Fibroblast of lung (primary cell): ENCODE data around the gene C9orf153. TPM values are rescaled to one million over a fixed set of nuclear protein-coding genes. Genes with fewer than 3 reads are reported as not detected.
A peak's percentile ranks its signal among the peaks of the same experiment; 100 is the strongest.

Experiments
- DNase-seq, 2 donors: peaks; one replicate each; pipeline versions ENCODE4 v3.0.0 to v3.0.0-alpha.2; 2010; ENCODE audit warnings: low read depth in 2 of 2
- H2AFZ ChIP-seq: 2 replicates; pipeline ENCODE4 v1.5.1; 2012; ENCODE audit warnings: low read length, control low read depth, inconsistent platforms
- H3K27ac ChIP-seq: 2 replicates; pipeline ENCODE4 v1.5.1; 2011; ENCODE audit warnings: low read length, control low read depth; ENCODE audit not compliant: insufficient read depth
- H3K27me3 ChIP-seq: 2 replicates; pipeline ENCODE4 v1.5.1; 2011; ENCODE audit warnings: mild to moderate bottlenecking, low read length; ENCODE audit not compliant: control insufficient read depth, insufficient read depth
- H3K36me3 ChIP-seq: 2 replicates; pipeline ENCODE4 v1.5.1; 2011; ENCODE audit warnings: low read length; ENCODE audit not compliant: control insufficient read depth, insufficient read depth
- H3K4me1 ChIP-seq: 2 replicates; pipeline ENCODE4 v1.5.1; 2011; ENCODE audit warnings: low read length; ENCODE audit not compliant: control insufficient read depth, insufficient read depth; ENCODE audit errors: extremely low read depth
- H3K4me2 ChIP-seq: 2 replicates; pipeline ENCODE4 v1.5.1; 2011; ENCODE audit warnings: low read length, control low read depth; ENCODE audit not compliant: insufficient read depth; ENCODE audit errors: extremely low read depth
- H3K4me3 ChIP-seq, 4 experiments: fragments of 200-600 bp in 1 of 4; sonication (generic) in 1 of 4; replicated peaks in 1 of 4; 2 replicates each; pipeline ENCODE4 v1.5.1; 2011 to 2016; ENCODE audit warnings: low read length in 4 of 4, low read depth in 3 of 4, mild to moderate bottlenecking in 3 of 4, control low read depth in 2 of 4, inconsistent platforms in 1 of 4, mixed read lengths in 1 of 4; ENCODE audit not compliant: insufficient read depth in 1 of 4; ENCODE audit errors: control extremely low read depth in 1 of 4
- H3K79me2 ChIP-seq: 2 replicates; pipeline ENCODE4 v1.5.1; 2012; ENCODE audit warnings: mild to moderate bottlenecking, low read length, inconsistent platforms; ENCODE audit not compliant: control insufficient read depth, insufficient read depth
- H3K9ac ChIP-seq: 2 replicates; pipeline ENCODE4 v1.5.1; 2011; ENCODE audit warnings: mild to moderate bottlenecking, low read length, control low read depth; ENCODE audit not compliant: insufficient read depth
- H3K9me3 ChIP-seq: 2 replicates; pipeline ENCODE4 v1.5.1; 2012; ENCODE audit warnings: low read depth, low read length; ENCODE audit not compliant: control insufficient read depth, insufficient read depth
- H4K20me1 ChIP-seq: 2 replicates; pipeline ENCODE4 v1.5.1; 2011; ENCODE audit warnings: low read length; ENCODE audit not compliant: control insufficient read depth, insufficient read depth; ENCODE audit errors: extremely low read depth
- EZH2 ChIP-seq: IDR thresholded peaks from 2 replicates; pipeline ENCODE4 v1.5.1; 2012; ENCODE audit warnings: low read length, control low read depth, mild to moderate bottlenecking; ENCODE audit errors: missing control alignments
- polyA plus RNA-seq, 2 donors: library from polyadenylated mRNA; depleted of rRNA in 1 of 2; stranded (reverse) in 1 of 2; unstranded in 1 of 2; fragments of >200 nt; gene quantifications; 2 replicates each; pipeline ENCODE4 v1.2.1, GENCODE V29; 2011 to 2012; ENCODE audit warnings: missing spikeins in 1 of 2
- total RNA-seq: library from RNA; depleted of rRNA; stranded (reverse); fragments of >200 nt; gene quantifications from 2 replicates; pipeline ENCODE4 v1.2.1, GENCODE V29; 2014
- TF ChIP-seq, protein P1 (sequence below), 2 donors: IDR thresholded peaks in 1 of 2; conservative IDR thresholded peaks in 1 of 2; 1 replicate in 1 of 2; 2 replicates in 1 of 2; pipeline ENCODE4 v1.5.1; 2011 to 2012; ENCODE audit warnings: low read length in 2 of 2, control low read depth in 1 of 2, inconsistent platforms in 1 of 2, low read depth in 1 of 2, mild to moderate bottlenecking in 1 of 2

C9orf153 gene
- total and polyA plus RNA-seq, 2 donors (not counting 1 experiment from before 2014, with no cell fraction given), result 0.17 TPM

GRCh38 chr9:86177995-86178394 lies 81.5 kb downstream of the C9orf153 start:
- Histone ChIP-seq H3K9me3 (no peaks in the 10 kb centered on the region), H3K36me3 (no peaks in the 10 kb centered on the region), H3K9ac (no peak overlapping the region), H2AFZ (no peak overlapping the region), H3K4me3 (no peak overlapping the region), H4K20me1 (no peaks in the 10 kb centered on the region), H3K4me2 (no peak overlapping the region), H3K27ac (no peak overlapping the region), H3K4me1 (no peaks in the 10 kb centered on the region), H3K79me2 (no peaks in the 10 kb centered on the region), H3K27me3 (no peaks in the 10 kb centered on the region)
- no peak for DNase-seq
- TF ChIP-seq, protein P1, sequence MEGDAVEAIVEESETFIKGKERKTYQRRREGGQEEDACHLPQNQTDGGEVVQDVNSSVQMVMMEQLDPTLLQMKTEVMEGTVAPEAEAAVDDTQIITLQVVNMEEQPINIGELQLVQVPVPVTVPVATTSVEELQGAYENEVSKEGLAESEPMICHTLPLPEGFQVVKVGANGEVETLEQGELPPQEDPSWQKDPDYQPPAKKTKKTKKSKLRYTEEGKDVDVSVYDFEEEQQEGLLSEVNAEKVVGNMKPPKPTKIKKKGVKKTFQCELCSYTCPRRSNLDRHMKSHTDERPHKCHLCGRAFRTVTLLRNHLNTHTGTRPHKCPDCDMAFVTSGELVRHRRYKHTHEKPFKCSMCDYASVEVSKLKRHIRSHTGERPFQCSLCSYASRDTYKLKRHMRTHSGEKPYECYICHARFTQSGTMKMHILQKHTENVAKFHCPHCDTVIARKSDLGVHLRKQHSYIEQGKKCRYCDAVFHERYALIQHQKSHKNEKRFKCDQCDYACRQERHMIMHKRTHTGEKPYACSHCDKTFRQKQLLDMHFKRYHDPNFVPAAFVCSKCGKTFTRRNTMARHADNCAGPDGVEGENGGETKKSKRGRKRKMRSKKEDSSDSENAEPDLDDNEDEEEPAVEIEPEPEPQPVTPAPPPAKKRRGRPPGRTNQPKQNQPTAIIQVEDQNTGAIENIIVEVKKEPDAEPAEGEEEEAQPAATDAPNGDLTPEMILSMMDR (conservative IDR thresholded peaks at IDR 0.05 in 1 of 2, IDR thresholded peaks at IDR 0.05 in 1 of 2; ENCODE audit: low read depth in 1 of 2, low read length in 2 of 2), result no peak
- TF ChIP-seq EZH2, result no peak

GRCh38 chr9:86176468-86176867 lies 83.0 kb downstream of the C9orf153 start:
- no peak overlapping the region for H3K4me2 ChIP-seq
- no peak overlapping the region for H3K4me3 ChIP-seq
- H3K4me1 ChIP-seq, result no peaks in the 10 kb centered on the region
- no peak overlapping the region for H3K27ac ChIP-seq
- DNase-seq, result peak in 1 of 2 donors; percentile 34
- no peaks in the 10 kb centered on the region for H4K20me1 ChIP-seq
- no peaks in the 10 kb centered on the region for H3K79me2 ChIP-seq
- H3K27me3 ChIP-seq, result no peaks in the 10 kb centered on the region
- no peak for TF ChIP-seq EZH2
- TF ChIP-seq, protein P1 (conservative IDR thresholded peaks at IDR 0.05 in 1 of 2, IDR thresholded peaks at IDR 0.05 in 1 of 2; ENCODE audit: low read depth in 1 of 2, low read length in 2 of 2), result no peak
- no peaks in the 10 kb centered on the region for H3K36me3 ChIP-seq
- no peak overlapping the region for H2AFZ ChIP-seq
- no peak overlapping the region for H3K9ac ChIP-seq
- no peaks in the 10 kb centered on the region for H3K9me3 ChIP-seq

- no peaks in the 10 kb centered on the region for H3K27me3 ChIP-seq
- H3K27ac ChIP-seq, result no peak overlapping the region
- H3K9me3 ChIP-seq, result no peaks in the 10 kb centered on the region
- H4K20me1 ChIP-seq, result no peaks in the 10 kb centered on the region
- H3K4me2 ChIP-seq, result no peak overlapping the region
- H3K36me3 ChIP-seq, result no peaks in the 10 kb centered on the region
- H3K4me3 ChIP-seq, result no peak overlapping the region
- no peak for DNase-seq
- H2AFZ ChIP-seq, result no peak overlapping the region
- H3K4me1 ChIP-seq, result no peaks in the 10 kb centered on the region
- no peak for TF ChIP-seq EZH2
- TF ChIP-seq, protein P1 (conservative IDR thresholded peaks at IDR 0.05 in 1 of 2, IDR thresholded peaks at IDR 0.05 in 1 of 2; ENCODE audit: low read depth in 1 of 2, low read length in 2 of 2), result no peak
- H3K9ac ChIP-seq, result no peak overlapping the region
- no peaks in the 10 kb centered on the region for H3K79me2 ChIP-seq
Observed at GRCh38 chr9:86175743-86176456, 83.6 kb downstream of the C9orf153 start.
